ENCODE measurements around the gene MT1G. TPM values are rescaled to one million over a fixed set of nuclear protein-coding genes. Genes with fewer than 3 reads are reported as not detected.

MT1G gene
- total and polyA plus RNA-seq, 3 donors from 2014 or later: 2.1 to 14.7 (median 11.5) TPM

- WGBS, 2 donors: 48 to 50% methylated on average over 1 of the region's 1 CpG
- no peaks in the 10 kb centered on the region for H3K9me3 ChIP-seq
- DNase-seq: no peak
- H3K4me3 ChIP-seq: no peak overlapping the region
- H3K36me3 ChIP-seq (ENCODE audit: low read depth, missing control alignments): no peaks in the 10 kb centered on the region
- H3K4me1 ChIP-seq: no peaks in the 10 kb centered on the region
- H3K27me3 ChIP-seq: no peaks in the 10 kb centered on the region
- TF ChIP-seq POLR2A (IDR thresholded peaks at IDR 0.05) (no peak), CTCF (IDR thresholded peaks at IDR 0.05) (no peak)
- intact Hi-C loops (cut with DNase I; ENCODE audit: low total_unique reads): loop anchor here (10.0 kb wide), 1 partner anchor 115 kb away; the partner anchor contains the start of gene MT3
- no peak overlapping the region for H3K27ac ChIP-seq
These were observed 32.3 kb upstream of the MT1G start for GRCh38 chr16:56700195-56700594.

- no peak for TF ChIP-seq POLR2A (IDR thresholded peaks at IDR 0.05)
- TF ChIP-seq CTCF (IDR thresholded peaks at IDR 0.05): no peak
- H3K4me3 ChIP-seq: no peak overlapping the region
- intact Hi-C loops (cut with DNase I; ENCODE audit: low total_unique reads): no loop called here
- H3K9me3 ChIP-seq: no peaks in the 10 kb centered on the region
- no peak overlapping the region for H3K27ac ChIP-seq
- no peak for DNase-seq
- 95 to 98% methylated on average over 4 to 5 of the region's 5 CpGs for WGBS, 2 donors
- H3K4me1 ChIP-seq: no peaks in the 10 kb centered on the region
- no peaks in the 10 kb centered on the region for H3K27me3 ChIP-seq
- no peaks in the 10 kb centered on the region for H3K36me3 ChIP-seq (ENCODE audit: low read depth, missing control alignments)
These were observed 29.7 kb upstream of the MT1G start for GRCh38 chr16:56697456-56698155.

- Histone ChIP-seq H3K27me3 (no peaks in the 10 kb centered on the region), H3K9me3 (no peaks in the 10 kb centered on the region), H3K4me1 (no peaks in the 10 kb centered on the region), H3K27ac (no peak overlapping the region), H3K36me3 (ENCODE audit: low read depth, missing control alignments) (no peaks in the 10 kb centered on the region), H3K4me3 (no peak overlapping the region)
- intact Hi-C loops (cut with DNase I; ENCODE audit: low total_unique reads): no loop called here
- TF ChIP-seq POLR2A (IDR thresholded peaks at IDR 0.05): no peak
- TF ChIP-seq CTCF (IDR thresholded peaks at IDR 0.05): no peak
- DNase-seq: no peak
- 67 to 90% methylated on average over 1 of the region's 1 CpG for WGBS, 2 donors
These were observed 27.4 kb upstream of the MT1G start for GRCh38 chr16:56695246-56695645.

- no peaks in the 10 kb centered on the region for H3K9me3 ChIP-seq
- no peak overlapping the region for H3K27ac ChIP-seq
- H3K36me3 ChIP-seq (ENCODE audit: low read depth, missing control alignments): no peaks in the 10 kb centered on the region
- H3K27me3 ChIP-seq: no peaks in the 10 kb centered on the region
- H3K4me1 ChIP-seq: no peaks in the 10 kb centered on the region
- H3K4me3 ChIP-seq: no peak overlapping the region
- 41 to 80% methylated on average over 1 to 4 of the region's 4 CpGs for WGBS, 2 donors
- TF ChIP-seq POLR2A (IDR thresholded peaks at IDR 0.05) (no peak), CTCF (IDR thresholded peaks at IDR 0.05) (no peak)
- intact Hi-C loops (cut with DNase I; ENCODE audit: low total_unique reads): no loop called here
- peak; percentile 33 for DNase-seq
These were observed 24.0 kb upstream of the MT1G start for GRCh38 chr16:56691885-56692284.

Data from testis (tissue), 3 donors.